Right cardiac atrium (tissue), 5 donors: ENCODE data around the gene SLC5A2. TPM values are rescaled to one million over a fixed set of nuclear protein-coding genes. Genes with fewer than 3 reads are reported as not detected.

Experiments used
- ATAC-seq, 2 donors: fragments of 200-7000 bp; cut with Tn5 transposase; one replicate each; pipeline versions ENCODE4 v1.8.0 to v1.9.1; 2020; ENCODE audit warnings: moderate library complexity in 2 of 2, mild to moderate bottlenecking in 1 of 2
- DNase-seq, 3 donors: peaks; one replicate each; pipeline ENCODE4 v3.0.0-alpha.2; 2020
- H3K27ac ChIP-seq: one replicate; pipeline ENCODE4 v1.5.1; 2013; ENCODE audit warnings: mild to moderate bottlenecking, low read length, control low read depth, moderate library complexity
- H3K27me3 ChIP-seq: one replicate; pipeline ENCODE4 v1.6.1; 2013; ENCODE audit not compliant: control insufficient read depth, insufficient read depth
- H3K4me1 ChIP-seq: one replicate; pipeline ENCODE4 v1.6.1; 2013; ENCODE audit warnings: low read length; ENCODE audit not compliant: control insufficient read depth, insufficient read depth
- H3K4me3 ChIP-seq: one replicate; pipeline ENCODE4 v1.5.1; 2013; ENCODE audit warnings: low read length, control low read depth
- H3K9me3 ChIP-seq: one replicate; pipeline ENCODE4 v1.6.1; 2013; ENCODE audit warnings: low read length; ENCODE audit not compliant: control insufficient read depth
- whole genome bisulfite sequencing: extraction: QIAGEN DNeasy Blood & Tissue Kit; methylation state at CpG from one replicate; pipeline ENCODE4 v1.1.7; 2013; 5-methylcytosine and 5-hydroxymethylcytosine counted together
- intact Hi-C, 4 donors: fragments of 100-400 bp; cut with DNase I; formaldehyde crosslinking; loops; one replicate each; pipeline versions ENCODE4 v1.11.0 to v1.14.0; 2022 to 2023
- polyA plus RNA-seq: library from polyadenylated mRNA; stranded (reverse); fragments of 200-250 nt; gene quantifications from one replicate; pipeline ENCODE4 v1.2.3, GENCODE V29; 2013
- total RNA-seq, 4 donors: library from RNA; stranded (reverse); fragmentation: NEBNext Ultra II Directional; extraction: Animal tissue kit (Norgen Biotek cat#: 25700); gene quantifications; one replicate each; pipeline ENCODE4 v1.2.1, GENCODE V29; 2021
- donor health status: healthy with polysubstance abuse.
- donor health status: DM: no; HTN: yes; CAD: no.
- donor health status: DM: no; HTN: no; CAD: no.
- donor health status: DM: no; HTN: yes; CAD: no; lungs with severe emphysema.
- donor health status: DM: yes; HTN: yes; CAD: no.

Gene SLC5A2
- total and polyA plus RNA-seq, 5 donors, result 1.2 TPM; not detected in 4

GRCh38 chr16:31460582-31461002, 22.3 kb upstream of the SLC5A2 start:
- peak overlapping the region; percentile 84 for H3K27ac ChIP-seq
- intact Hi-C loops, result no loop called here
- peaks cover 4% of the 10 kb centered on the region for H3K4me1 ChIP-seq
- WGBS, result 53% methylated on average over 8 of the region's 8 CpGs
- DNase-seq (no peak), ATAC-seq (no peak)
- H3K27me3 ChIP-seq, result no peaks in the 10 kb centered on the region
- H3K9me3 ChIP-seq, result no peaks in the 10 kb centered on the region
- no peak overlapping the region for H3K4me3 ChIP-seq

GRCh38 chr16:31461201-31461920, 21.6 kb upstream of the SLC5A2 start:
- no peak for ATAC-seq
- Histone ChIP-seq H3K9me3 (no peaks in the 10 kb centered on the region), H3K4me3 (no peak overlapping the region), H3K27ac (no peak overlapping the region), H3K4me1 (peaks cover 4% of the 10 kb centered on the region), H3K27me3 (no peaks in the 10 kb centered on the region)
- WGBS, result 87% methylated on average over 10 of the region's 10 CpGs
- intact Hi-C loops, result no loop called here
- DNase-seq, result no peak

DNA sequence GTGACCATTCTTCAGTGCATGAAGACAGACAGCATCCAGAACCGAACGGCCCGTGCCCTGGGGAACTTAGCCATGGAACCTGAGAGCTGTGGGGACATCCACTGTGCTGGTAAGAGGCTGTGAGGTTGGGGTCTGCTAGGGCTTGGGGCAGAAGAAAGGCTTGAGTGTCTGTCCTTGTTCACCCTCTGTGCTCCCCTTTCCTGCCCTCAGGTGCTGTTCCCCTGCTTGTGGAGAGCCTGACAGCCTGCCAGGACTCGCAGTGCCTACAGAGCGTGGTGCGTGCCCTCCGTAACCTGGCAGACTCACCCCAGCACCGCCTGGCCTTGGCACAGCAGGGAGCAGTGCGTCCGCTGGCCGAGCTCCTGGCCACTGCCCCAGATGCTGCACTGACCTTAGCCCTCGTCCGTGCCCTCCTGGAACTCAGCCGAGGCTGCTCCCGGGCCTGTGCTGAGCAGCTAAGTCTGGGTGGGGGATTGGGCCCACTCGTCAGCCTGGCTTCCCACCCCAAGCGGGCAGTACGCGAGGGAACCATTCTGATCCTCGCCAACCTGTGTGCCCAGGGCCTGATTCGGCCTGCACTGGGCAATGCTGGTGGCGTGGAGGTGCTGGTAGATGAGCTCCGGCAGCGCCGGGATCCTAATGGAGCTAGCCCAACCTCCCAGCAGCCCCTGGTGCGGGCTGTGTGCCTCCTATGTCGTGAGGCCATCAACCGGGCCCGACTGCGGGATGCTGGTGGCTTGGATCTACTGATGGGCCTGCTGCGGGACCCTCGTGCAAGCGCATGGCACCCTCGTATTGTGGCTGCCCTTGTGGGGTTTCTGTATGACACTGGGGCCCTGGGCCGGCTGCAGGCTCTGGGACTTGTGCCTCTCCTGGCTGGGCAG, 20.8 kb upstream of the SLC5A2 start:
- ATAC-seq (no peak), DNase-seq (no peak)
- Histone ChIP-seq H3K27ac (no peak overlapping the region), H3K9me3 (no peaks in the 10 kb centered on the region), H3K27me3 (no peaks in the 10 kb centered on the region), H3K4me3 (no peak overlapping the region), H3K4me1 (peaks cover under 1% of the 10 kb centered on the region)
- 92% methylated on average over 35 of the region's 35 CpGs for WGBS
- intact Hi-C loops, result no loop called here

- 96% methylated on average over 36 of the region's 36 CpGs for WGBS
- intact Hi-C loops, result no loop called here
- Histone ChIP-seq H3K27me3 (no peaks in the 10 kb centered on the region), H3K4me3 (no peak overlapping the region), H3K4me1 (no peaks in the 10 kb centered on the region), H3K27ac (no peak overlapping the region), H3K9me3 (no peaks in the 10 kb centered on the region)
- DNase-seq, result no peak
- no peak for ATAC-seq
Observed at GRCh38 chr16:31464348-31464769, 18.6 kb upstream of the SLC5A2 start.

DNA sequence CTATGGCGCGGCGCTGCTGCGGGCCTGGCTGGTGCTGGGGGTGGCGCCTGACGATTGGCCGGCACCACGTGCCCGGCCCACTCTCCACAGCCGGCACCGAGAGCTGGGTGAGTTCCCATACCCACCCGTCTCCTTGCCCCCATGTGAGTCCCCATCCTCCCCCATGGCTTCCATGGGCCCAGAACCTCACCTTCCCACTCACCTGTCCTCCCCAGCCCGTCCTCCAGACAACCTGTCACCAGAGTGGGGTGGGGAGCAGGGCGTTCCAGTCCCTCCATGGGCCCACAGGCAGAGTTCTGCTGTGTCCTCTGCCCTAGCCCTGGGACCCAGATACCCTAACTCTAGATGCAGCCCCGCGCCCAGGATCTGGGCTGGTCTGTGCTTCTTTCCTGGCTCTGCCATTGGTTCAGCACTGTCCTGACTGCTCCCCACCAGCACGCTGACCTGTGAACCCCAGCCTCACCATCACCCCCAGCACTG, 18.1 kb upstream of the SLC5A2 start:
- DNase-seq (no peak), ATAC-seq (no peak)
- Histone ChIP-seq H3K27ac (no peak overlapping the region), H3K9me3 (no peaks in the 10 kb centered on the region), H3K4me3 (no peak overlapping the region), H3K27me3 (no peaks in the 10 kb centered on the region), H3K4me1 (no peaks in the 10 kb centered on the region)
- intact Hi-C loops, result no loop called here
- 91% methylated on average over 17 of the region's 17 CpGs for WGBS

DNA sequence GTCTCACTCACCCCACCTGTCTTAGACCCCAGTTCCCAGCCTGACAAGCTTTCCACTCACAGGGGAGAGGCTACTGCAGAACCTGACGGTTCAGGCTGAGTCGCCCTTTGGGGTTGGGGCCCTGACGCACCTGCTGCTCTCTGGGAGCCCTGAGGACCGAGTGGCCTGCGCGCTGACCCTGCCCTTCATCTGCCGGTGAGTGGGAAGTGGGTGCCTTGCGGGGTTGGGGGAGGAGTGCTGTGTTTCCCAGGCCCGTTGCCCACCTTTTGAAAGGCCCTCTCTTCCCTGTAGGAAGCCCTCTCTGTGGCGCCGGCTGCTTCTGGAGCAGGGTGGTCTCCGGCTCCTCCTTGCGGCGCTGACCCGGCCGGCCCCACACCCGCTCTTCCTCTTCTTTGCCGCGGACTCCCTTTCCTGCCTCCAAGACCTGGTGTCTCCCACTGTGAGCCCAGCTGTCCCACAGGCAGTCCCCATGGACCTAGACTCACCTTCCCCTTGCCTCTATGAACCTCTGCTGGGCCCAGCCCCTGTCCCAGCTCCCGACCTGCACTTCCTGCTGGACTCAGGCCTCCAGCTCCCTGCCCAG, 17.0 kb upstream of the SLC5A2 start:
- Histone ChIP-seq H3K9me3 (no peaks in the 10 kb centered on the region), H3K27me3 (no peaks in the 10 kb centered on the region), H3K4me3 (no peak overlapping the region), H3K27ac (no peak overlapping the region), H3K4me1 (no peaks in the 10 kb centered on the region)
- peak in 1 of 3 donors; percentile 35 for DNase-seq
- 92% methylated on average over 20 of the region's 20 CpGs for WGBS
- intact Hi-C loops, result no loop called here
- no peak for ATAC-seq

DNA sequence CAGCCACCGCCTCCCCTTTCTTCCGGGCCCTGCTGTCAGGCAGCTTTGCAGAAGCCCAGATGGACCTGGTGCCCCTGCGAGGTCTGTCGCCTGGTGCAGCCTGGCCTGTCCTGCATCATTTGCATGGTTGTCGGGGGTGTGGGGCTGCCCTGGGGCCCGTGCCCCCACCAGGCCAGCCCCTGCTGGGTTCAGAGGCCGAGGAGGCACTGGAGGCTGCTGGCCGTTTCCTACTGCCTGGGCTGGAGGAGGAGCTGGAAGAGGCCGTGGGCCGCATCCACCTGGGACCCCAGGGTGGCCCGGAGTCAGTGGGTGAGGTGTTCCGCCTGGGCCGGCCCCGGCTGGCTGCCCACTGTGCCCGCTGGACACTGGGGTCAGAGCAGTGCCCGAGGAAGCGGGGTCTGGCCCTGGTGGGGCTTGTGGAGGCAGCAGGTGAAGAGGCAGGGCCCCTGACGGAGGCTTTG, 16.5 kb upstream of the SLC5A2 start:
- no peaks in the 10 kb centered on the region for H3K27me3 ChIP-seq
- no peak overlapping the region for H3K4me3 ChIP-seq
- no peak overlapping the region for H3K27ac ChIP-seq
- peak in 1 of 3 donors; percentile 46 for DNase-seq
- intact Hi-C loops, result no loop called here
- H3K9me3 ChIP-seq, result no peaks in the 10 kb centered on the region
- WGBS, result 94% methylated on average over 18 of the region's 18 CpGs
- peaks cover 4% of the 10 kb centered on the region for H3K4me1 ChIP-seq
- ATAC-seq, result peak in 1 of 2 donors; percentile 2

- H3K4me1 ChIP-seq, result peaks cover 5% of the 10 kb centered on the region
- no peak overlapping the region for H3K27ac ChIP-seq
- no peak overlapping the region for H3K4me3 ChIP-seq
- DNase-seq (no peak), ATAC-seq (no peak)
- intact Hi-C loops, result no loop called here
- 85% methylated on average over 5 of the region's 5 CpGs for WGBS
- no peaks in the 10 kb centered on the region for H3K9me3 ChIP-seq
- H3K27me3 ChIP-seq, result no peaks in the 10 kb centered on the region
Observed at GRCh38 chr16:31467151-31467773, 15.7 kb upstream of the SLC5A2 start.

- intact Hi-C loops, result no loop called here
- Histone ChIP-seq H3K4me3 (no peak overlapping the region), H3K9me3 (no peaks in the 10 kb centered on the region), H3K27ac (no peak overlapping the region), H3K4me1 (peaks cover 5% of the 10 kb centered on the region), H3K27me3 (no peaks in the 10 kb centered on the region)
- ATAC-seq (no peak), DNase-seq (peak in 1 of 3 donors; percentile 3)
- 86% methylated on average over 5 of the region's 5 CpGs for WGBS
Observed at GRCh38 chr16:31467858-31468257, 15.1 kb upstream of the SLC5A2 start.

GRCh38 chr16:31470615-31471014, 12.3 kb upstream of the SLC5A2 start:
- intact Hi-C loops, result loop anchor here in 1 of 4 donors (10.0 kb wide), 1 partner anchor 224 kb away; no protein-coding TSS in a partner anchor
- H3K9me3 ChIP-seq, result no peaks in the 10 kb centered on the region
- ATAC-seq (no peak), DNase-seq (no peak)
- H3K27ac ChIP-seq, result no peak overlapping the region
- 84% methylated on average over 3 of the region's 3 CpGs for WGBS
- H3K4me1 ChIP-seq, result peaks cover 5% of the 10 kb centered on the region
- no peak overlapping the region for H3K4me3 ChIP-seq
- H3K27me3 ChIP-seq, result no peaks in the 10 kb centered on the region
